Stimulated activated CD8-positive, alpha-beta memory T cell treated with anti-CD3 and anti-CD28 coated beads, Interleukin-7, amount 100 ng/mL, for 24 hours (primary cell): Measurements from ENCODE around the gene ROR2.
"Not testable (repeated sequence)": the region's sequence is repeated elsewhere in the genome, so short reads cannot be mapped to it uniquely, and the experiment has no call there.

Experiments
- DNase-seq: peaks from one replicate; pipeline ENCODE4 v3.0.0-alpha.2; 2020; ENCODE audit warnings: low read depth

ROR2 gene

DNA sequence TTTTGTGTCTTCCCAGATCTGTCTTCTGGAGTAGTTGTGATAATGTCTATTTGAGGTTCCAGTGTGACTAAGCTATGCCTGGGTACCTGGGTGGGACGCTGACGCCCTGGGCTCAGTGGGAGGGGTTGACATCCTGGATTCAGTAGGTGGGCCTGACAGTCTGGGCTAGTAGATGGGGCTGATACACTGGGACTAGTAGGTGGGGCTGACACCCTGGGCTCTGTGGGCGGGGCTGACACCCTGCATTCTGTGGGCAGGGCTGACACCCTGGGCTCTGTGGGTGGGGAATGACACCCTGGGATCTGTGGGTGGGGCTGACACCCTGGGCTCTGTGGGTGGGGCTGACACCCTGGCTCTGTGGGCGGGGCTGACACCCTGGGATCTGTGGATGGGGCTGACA, 153.5 kb downstream of the ROR2 start:
- DNase-seq: not testable (repeated sequence)

DNA sequence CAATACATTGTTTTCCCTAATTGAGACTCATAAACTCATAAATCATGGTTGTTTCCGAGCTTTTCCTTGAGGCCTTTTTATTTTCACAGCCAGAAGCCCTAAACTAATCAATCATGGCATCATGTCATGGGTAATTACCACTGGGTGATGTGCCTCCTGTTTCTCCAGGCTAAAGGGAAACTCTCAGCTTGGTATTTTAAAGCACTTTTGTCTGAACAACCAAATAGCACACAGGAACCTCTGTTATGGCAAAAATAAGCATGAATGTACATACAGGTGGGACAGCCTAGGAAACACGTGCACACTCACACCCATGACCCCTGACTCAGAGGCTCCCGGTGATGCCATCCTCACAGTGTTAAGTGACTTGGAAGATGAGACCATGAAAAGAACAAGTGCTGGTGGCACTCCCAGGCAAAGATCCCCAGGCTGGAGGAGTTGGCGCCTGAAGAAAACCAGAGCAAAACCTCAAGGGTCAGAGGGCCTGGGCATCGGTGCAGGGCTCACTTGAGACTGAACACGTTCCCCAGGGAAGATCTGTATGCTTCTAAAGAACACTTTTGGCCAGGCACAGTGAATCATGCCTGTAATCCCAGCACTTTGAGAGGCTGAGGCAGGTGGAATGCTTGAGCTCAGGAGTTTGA, 154.3 kb downstream of the ROR2 start:
- DNase-seq: no peak

DNA sequence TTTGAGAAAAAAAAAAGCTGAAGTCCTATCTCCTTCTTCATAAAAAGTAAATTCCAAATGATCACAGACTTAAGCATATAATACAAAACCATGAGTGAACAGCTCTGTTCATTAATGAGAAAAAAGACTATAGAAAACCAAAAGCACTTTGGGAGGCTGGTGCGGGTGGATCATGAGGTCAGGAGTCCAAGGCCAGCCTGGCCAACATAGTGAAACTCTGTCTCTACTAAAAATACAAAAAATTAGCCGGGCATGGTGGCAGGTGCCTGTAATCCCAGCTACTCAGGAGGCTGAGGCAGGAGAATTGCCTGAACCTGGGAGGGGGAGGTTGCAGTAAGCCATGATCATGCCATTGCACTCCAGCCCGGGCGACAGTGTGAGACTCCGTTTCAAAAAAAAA, 156.7 kb downstream of the ROR2 start:
- DNase-seq: not testable (repeated sequence)

DNA sequence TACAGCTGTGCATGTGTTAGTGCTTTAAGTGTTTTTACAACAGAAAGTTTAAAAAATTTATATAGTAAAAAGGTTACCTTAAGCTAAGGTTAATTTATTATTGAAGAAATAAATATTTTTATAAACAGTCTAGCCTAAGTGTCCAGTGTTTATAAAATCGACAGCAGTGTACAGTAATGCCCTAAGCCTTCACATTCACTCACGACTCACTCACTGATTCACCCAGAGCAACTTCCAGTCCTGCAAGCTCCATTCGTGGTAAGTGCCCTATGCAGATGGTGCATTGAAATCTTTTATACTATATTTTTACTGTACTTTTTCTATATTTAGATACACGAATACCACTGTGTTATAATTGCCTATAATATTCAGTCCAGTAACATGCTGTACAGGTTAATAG, 159.1 kb downstream of the ROR2 start:
- DNase-seq: no peak

DNA sequence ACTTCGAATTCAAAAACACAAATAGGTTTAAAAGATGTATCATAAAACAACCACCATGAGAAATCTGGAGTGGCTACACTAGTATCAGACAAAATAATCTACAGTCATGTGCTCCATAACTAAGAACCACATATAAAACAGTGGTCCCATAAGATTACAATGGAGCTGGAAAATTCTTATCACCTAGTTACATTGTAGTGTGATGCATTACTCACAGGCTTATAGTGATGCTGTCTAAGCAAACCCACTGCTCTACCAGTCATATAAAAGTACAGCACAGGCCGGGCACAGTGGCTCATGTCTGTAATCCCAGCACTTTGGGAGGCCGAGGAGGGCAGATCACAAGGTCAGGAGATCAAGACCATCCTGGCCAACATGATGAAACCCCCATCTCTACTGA, 160.1 kb downstream of the ROR2 start:
- DNase-seq: no peak

DNA sequence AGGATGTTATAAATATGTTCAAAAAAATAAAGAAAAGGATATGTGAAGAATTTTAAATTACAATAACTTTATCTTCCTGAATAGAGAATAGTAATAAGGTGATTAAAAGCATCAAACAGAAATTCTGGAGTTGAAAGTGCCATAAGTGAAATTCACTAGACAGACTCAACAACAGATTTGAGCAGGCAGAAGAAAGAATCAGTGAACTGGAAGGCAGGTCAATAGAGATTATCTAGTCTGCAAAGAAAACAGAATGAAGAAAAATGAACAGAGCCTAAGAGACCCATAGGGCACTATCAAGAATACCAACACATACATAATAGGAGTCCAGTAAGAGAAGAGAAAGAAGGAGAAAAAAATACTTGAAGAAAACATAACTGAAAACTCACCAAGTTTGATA, 162.1 kb downstream of the ROR2 start:
- no peak for DNase-seq

DNA sequence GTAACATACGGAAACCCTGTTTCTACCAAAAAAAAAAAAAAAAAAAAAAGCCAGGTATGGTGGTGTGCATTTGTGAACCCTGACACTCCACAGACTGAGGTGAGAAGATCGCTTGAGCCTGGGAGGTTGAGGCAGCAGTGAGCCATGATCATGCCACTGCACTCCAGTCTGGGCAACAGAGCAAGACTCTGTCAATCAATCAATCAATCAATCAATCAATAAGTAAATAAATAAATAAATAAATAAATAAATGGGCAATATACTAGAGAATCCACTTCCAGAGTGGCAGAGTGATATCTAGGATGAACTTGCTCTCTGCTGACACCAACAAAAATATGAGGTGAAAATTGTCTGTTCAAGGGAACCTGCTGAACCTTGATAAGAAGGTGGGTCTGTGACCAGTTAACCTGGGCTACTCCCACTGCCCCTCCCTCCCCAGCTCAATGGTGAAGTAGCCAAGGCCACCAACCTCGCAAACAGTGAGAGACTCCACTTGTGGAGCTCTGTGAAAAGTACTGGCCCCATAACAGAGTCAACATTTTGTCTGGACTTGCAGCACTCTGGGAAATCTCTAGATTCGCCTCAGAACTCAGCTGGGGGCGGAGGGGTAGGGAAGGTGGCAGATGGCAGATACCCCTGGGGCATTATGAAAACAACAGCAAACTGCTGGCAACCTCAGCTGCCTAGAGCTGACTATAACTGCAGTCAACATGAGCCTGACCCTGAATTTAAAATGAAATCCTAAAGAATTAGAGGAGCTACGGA, 163.7 kb downstream of the ROR2 start:
- DNase-seq: no peak

DNA sequence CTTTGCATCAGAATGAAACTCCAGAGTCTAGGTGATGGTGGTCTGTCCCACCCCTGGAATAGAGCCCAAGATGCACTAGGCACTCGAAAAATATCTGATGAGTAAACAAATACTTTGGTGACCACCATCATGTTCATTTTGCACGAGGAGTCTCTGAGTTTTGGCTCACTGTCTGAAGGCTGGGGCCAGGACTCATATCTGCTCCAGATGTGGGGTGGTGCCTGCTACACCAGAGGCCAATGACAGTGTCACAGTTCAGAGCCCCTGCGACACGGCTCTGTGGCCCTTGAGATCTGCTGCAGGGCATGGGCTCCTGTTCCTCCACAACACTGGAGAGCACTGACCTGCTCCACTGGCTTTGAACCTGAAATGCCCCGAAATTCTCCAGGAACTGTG, 164.6 kb downstream of the ROR2 start:
- no peak for DNase-seq

DNA sequence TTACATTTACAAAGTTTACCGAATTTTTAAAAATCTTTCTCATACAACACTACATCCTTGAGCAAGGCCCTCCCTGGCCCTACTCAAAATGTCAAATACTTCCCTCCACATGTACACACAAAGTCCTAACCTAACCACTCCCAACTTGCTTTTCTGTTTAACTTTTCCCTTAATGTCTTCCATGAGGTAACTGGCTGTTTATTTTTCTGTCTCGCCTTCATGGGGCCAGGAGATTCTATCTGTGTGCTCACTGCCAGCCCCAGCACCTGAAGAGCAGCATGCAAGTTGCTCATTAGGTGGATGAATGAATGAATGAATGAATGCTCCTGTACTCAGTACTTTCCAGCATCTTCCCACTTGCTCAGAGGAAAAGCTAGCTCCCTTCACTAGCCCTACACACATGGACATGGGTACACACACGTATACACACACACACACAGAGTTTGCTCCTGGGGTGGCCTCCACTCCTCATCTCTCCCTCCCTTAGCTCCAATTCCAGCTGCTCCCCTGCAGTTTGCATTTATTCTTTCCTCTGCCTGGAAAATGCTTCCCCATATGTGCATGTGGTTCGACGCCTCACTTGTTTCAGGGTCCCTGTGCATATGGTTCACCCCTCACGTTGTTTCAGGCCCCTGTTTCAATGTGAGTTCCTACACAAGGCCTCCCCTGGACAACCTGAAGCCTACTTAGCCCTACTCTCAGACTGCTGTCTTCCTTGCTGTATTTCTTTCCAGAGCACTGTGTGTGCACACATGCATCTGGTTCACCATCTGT, 165.2 kb downstream of the ROR2 start:
- no peak for DNase-seq

DNA sequence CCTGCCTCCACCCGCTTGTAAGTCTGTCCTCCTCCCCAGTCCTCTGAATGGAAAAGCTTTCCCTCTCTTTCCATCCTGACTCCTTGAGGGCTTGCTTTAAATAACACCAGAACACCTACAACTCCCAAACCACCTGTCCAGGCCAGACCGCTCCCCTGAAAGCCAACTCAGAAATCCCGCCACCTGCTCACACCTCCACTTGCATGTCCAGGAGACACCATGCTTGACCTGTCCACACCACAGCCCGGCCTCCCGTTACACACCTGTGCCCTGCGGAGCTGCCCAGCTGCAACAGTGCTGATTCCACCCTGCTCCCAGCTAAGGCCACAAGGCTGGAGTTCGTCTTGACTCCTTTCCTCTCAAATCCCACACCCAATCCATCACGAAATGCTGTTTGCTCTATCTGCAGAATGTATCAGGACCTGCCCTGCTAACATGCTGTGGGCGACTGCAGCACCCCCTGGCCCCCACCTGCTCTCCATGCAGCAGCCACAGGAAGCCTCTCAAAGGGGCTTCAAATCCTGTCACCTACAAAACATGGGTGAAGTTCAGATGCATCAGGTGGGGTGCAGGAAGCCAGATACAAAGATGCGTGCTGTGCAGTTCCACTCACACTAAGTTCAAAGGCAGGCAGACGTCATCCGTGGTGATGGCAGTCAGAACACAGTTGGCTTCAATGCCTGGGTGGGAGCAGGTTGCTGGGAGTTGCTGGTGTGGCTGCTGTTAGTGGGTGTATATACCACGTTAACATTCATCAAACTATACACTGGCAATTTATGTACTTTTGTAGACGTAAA, 166.0 kb downstream of the ROR2 start:
- DNase-seq: no peak

DNA sequence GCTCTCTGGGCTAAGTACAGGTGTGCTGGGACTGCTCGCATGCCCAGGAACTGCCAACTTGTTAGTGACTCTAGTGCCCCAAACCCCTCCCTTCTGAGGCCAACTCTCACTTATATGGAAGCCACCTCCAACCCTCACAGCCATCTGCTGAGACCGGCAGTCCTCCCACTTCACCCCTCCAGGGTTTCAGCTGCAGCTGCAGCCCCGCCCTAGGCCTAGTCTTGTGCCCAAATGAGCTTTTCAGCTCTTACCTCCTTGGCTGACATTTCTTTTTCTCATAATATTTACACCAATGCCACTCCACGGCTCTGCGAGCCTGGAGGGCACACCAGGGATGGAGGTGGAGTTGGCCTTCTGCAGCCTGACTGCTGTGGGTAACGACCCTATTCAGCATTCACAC, 166.6 kb downstream of the ROR2 start:
- DNase-seq: no peak

DNA sequence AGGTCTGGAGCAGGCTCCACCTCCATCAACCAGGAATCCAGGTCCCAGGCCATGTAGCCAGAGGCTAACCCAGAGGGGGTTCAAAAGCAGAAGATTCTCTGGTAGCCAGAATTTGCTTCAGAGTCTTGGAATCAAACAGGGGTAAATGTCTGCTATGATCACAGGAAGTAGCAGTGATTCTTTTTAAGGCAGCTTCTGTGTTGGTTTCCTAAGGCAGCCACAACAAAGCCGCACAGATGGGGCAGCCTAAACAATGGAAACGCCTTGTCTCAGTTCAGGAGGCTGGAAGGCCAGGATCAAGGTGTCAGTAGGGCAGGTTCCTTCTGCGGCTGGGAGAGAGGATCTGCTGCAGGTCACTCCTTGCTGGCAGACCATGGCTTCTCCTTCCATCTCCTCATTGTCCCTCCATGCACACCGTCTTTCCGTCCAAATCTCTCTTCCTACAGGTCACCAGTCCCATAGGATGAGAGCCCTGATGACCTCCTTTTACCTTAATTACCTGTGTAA, 167.3 kb downstream of the ROR2 start:
- no peak for DNase-seq

DNA sequence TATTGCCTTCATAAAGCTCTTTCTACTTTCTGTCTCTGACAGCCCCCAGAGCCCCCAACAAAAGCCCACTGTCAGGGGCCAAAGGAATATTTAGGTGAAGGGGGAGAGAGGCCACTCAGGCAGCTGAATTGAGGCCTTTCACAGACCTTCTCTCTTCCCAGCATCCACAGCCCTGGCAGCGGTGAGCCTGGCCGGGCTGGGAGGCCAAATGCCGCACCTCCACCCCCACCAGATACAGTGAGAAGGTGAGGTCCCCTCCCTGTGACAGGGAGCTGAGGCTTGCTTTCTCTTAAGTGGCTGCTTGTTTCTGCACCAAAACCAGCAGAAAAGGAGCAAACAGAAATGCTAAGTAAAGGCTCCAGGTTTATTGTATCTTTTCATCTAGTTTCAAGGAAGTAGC, 168.1 kb downstream of the ROR2 start:
- DNase-seq: no peak

DNA sequence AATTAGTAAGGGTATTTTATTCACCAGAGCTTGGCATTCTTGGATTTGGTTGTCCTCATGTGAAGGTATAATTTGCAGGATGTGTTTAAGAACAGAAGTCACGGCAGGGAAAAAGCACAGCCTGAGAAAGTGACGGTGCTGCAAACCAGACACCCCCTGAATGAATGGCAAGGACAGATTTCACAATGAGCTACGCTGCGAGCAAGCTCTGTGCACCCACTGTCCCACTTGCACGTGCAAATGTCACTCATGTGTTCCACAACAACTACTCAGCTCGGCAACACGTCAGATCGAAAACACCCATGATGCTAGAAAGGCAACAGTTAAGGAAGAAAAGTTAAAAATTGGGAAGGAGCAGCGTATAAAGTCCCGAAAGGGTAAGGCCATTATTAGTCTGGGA, 168.9 kb downstream of the ROR2 start:
- no peak for DNase-seq

DNA sequence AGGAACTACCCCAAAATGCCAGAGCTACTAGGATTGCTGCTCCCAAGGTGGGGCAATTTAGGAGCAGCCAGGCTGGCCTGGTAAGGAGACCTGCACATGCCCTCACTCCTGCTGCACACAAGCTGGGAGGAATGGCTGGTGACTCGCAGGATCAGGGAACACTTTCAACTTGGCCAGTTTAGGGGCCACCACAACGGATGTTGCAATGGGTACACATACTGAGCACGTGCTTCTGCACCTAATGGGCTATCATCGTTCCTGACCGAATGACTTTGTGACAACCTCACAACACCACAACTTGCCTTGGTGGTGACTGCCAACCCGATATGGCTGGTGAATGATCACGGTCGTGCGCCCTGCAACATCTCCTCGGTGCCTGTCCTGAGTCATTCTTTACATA, 172.0 kb downstream of the ROR2 start:
- no peak for DNase-seq

DNA sequence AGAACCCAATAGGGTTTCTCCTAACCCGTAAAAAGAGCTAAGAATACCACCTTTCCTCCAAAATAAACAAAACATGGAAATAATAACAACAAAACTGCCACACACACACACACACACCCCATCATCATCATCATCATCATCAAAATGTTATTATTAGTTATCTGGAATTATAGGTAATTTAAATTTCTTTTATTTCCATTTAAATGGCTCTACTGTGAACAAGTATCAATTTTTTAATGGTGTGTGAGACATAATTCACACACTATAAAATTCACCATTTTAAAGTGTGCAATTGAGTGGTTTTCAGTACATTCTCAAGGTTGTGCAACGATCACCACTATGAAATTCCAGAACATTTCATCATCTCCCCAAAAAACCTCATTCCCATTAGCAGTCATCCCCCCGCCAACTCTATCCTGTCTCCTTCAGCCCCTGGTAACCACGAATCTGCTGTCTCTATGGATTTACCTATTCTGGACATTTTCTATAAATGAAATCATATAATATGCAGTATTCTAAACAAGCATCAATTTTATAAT, 172.7 kb downstream of the ROR2 start:
- no peak for DNase-seq

DNA sequence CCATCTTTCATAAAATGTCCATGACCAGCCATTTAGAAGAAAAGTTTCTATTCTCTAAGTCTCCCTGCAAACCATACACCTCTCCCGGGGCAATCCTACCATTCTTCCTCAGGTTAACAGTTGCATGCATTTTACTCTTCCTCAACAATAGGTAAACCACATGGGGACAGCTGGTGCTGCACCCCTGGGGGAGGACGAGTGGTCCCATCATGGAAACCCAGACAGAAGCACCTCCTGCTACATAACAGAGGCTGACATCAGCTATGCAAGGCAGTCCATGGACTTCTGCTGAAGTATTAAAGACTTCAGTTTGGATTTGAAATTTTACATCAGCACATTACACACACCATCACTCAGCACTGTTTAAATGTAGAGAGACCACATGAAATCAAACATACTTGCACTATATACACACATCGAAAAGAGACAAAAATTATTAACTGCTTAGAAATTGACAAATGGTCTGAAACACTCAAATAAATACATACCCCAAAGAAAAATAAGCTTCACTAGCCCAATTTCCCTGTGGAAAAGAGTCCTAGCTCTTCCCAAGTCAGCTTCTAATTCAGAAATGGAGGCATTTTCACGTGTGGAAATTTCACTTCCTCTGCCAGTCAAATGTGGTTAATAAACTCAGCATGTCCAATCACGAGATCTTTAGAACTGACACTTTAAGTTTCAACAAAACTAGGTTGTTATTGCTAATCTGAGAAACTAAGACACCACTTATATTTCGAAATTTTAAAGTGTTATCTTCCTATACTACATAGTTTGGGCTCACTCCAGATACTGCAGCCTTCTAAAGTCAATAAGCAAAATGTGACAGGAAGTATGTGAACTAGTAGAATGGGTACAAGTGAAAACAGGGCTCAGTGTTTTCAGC, 173.4 kb downstream of the ROR2 start:
- DNase-seq: no peak

DNA sequence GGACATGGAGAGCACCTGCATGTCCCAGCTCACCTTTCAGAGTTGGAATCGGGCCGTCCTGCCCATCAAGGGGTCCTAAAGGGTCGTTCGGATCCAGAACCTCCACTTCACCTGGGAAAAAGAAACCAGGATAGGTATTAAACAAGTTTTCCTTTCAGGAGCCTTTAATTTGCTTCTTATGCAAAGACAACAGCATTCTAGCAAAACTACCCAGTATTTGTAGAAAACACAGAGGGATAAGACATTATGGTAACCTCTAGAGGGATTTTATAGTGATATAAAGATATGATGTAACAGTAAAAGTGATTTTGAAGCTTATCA, 174.4 kb downstream of the ROR2 start:
- no peak for DNase-seq

DNA sequence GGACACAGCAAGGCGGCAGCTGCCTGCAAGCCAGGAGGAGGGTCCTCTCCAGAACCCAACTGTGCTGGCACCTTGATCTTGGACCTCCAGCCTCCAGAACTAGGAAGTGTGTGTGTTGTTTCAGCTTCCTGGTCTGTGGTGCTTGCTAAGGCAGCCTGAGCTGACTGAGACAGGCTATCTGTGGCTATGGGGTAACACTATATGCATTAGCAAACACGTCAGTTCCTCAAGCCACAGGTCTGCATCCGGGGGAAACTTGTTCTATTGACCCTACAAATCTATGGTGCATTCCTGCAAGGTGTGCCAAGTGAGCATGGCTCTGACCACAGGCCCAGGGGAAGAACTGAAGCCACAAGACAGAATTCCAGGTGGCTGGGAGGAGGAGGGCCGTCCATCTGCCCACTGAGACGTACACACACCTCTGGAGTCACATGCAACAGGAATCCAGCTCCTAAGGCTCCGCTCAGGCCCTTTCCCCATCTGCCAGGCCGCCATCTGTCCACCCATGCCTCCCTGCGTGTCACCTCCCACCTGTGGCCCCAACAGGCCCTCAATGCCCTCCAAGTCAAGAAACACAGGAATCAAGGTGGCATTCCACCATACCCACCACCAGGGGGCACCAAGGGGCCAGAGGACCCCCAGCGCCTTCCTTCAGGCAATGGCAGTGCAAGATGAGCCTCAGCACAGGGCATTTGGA, 174.9 kb downstream of the ROR2 start:
- peak; percentile 45 for DNase-seq

DNA sequence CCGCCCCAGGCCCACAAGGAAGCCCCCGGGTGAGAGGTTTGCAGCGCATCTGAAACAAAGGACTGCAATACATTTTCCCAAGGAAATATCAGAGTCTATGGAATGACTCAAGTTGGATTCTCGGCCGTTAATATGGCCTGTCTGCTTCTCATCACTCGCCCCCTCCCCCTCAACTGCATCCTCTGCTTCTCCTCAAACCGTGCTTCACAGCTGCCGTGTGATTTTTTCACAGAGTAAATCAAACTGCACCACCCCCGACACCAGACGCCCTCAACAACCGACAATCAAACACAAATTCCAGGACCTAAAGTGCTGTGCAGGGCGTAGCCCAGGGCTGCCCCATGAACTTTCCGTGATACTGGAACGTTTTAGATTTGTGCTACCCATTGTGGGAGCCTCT, 176.9 kb downstream of the ROR2 start:
- no peak for DNase-seq
